GM23338 (cell line): Measurements from ENCODE around the gene TOM1L1. TPM values are rescaled to one million over a fixed set of nuclear protein-coding genes. Genes with fewer than 3 reads are reported as not detected.

ENCODE experiments used
- ATAC-seq: fragments of 200-7000 bp; cut with Tn5 transposase; 3 replicates; pipeline ENCODE4 v1.9.1; 2020
- DNase-seq: peaks from one replicate; pipeline ENCODE4 v3.0.0-alpha.2; 2015; ENCODE audit warnings: low spot score
- H2AFZ ChIP-seq: fragments of 200-600 bp; sonication (generic); 2 replicates; pipeline ENCODE4 v1.8.0; 2016; ENCODE audit warnings: antibody characterized with exemption, mild to moderate bottlenecking, moderate library complexity
- H3F3A ChIP-seq: fragments of 200-600 bp; sonication (generic); replicated peaks from 2 replicates; pipeline ENCODE4 v1.8.0; 2017; ENCODE audit warnings: antibody characterized with exemption, mixed run types, low read depth
- H3K27ac ChIP-seq: fragments of 200-600 bp; sonication (generic); 2 replicates; pipeline ENCODE4 v1.6.1; 2016; ENCODE audit warnings: low read depth
- H3K27me3 ChIP-seq: fragments of 200-600 bp; sonication (generic); 2 replicates; pipeline ENCODE4 v1.8.0; 2016; ENCODE audit warnings: mild to moderate bottlenecking, mixed run types, moderate library complexity; ENCODE audit not compliant: insufficient read depth
- H3K36me3 ChIP-seq: fragments of 200-600 bp; sonication (generic); 2 replicates; pipeline ENCODE4 v1.8.0; 2016; ENCODE audit warnings: mild to moderate bottlenecking; ENCODE audit not compliant: insufficient read depth
- H3K4me1 ChIP-seq: fragments of 200-600 bp; sonication (generic); 2 replicates; pipeline ENCODE4 v1.8.0; 2016; ENCODE audit warnings: mild to moderate bottlenecking, moderate library complexity; ENCODE audit not compliant: insufficient read depth
- H3K4me2 ChIP-seq: fragments of 200-600 bp; sonication (generic); 2 replicates; pipeline ENCODE4 v1.7.1; 2017; ENCODE audit warnings: mixed run types
- H3K4me3 ChIP-seq: fragments of 200-600 bp; sonication (generic); 2 replicates; pipeline ENCODE4 v1.6.1; 2016; ENCODE audit warnings: mixed run types
- H3K79me2 ChIP-seq: fragments of 200-600 bp; sonication (generic); replicated peaks from 2 replicates; pipeline ENCODE4 v1.8.0; 2017; ENCODE audit warnings: mild to moderate bottlenecking; ENCODE audit not compliant: insufficient read depth
- H3K9me2 ChIP-seq: fragments of 200-600 bp; sonication (generic); 2 replicates; pipeline ENCODE4 v1.8.0; 2017; ENCODE audit not compliant: insufficient read depth
- H4K20me1 ChIP-seq: fragments of 200-600 bp; sonication (generic); replicated peaks from 2 replicates; pipeline ENCODE4 v1.8.0; 2017; ENCODE audit warnings: mild to moderate bottlenecking; ENCODE audit not compliant: insufficient read depth
- H3K27ac Mint-ChIP-seq: 2 replicates; pipeline ENCODE4 v1.8.0; 2020; ENCODE audit warnings: inconsistent platforms, mild to moderate bottlenecking, moderate library complexity, mixed read lengths
- H3K27me3 Mint-ChIP-seq: 3 replicates; pipeline ENCODE4 v1.8.0; 2022; ENCODE audit warnings: low read depth, mild to moderate bottlenecking, moderate library complexity, mixed read lengths, inconsistent platforms; ENCODE audit not compliant: insufficient read depth, poor library complexity
- H3K36me3 Mint-ChIP-seq: 3 replicates; pipeline ENCODE4 v1.8.0; 2021; ENCODE audit warnings: low read depth, mild to moderate bottlenecking, inconsistent platforms, moderate library complexity, mixed read lengths
- H3K4me1 Mint-ChIP-seq: 3 replicates; pipeline ENCODE4 v1.8.0; 2020; ENCODE audit warnings: mild to moderate bottlenecking, inconsistent platforms, mixed read lengths
- H3K4me3 Mint-ChIP-seq: 3 replicates; pipeline ENCODE4 v1.8.0; 2021; ENCODE audit warnings: moderate library complexity, mild to moderate bottlenecking, inconsistent platforms, mixed read lengths
- H3K9me3 Mint-ChIP-seq: 3 replicates; pipeline ENCODE4 v1.8.0; 2020; ENCODE audit warnings: moderate library complexity, mild to moderate bottlenecking, inconsistent platforms, mixed read lengths
- CREB1 ChIP-seq: fragments of 250-450 bp; sonication (Bioruptor Pico); IDR thresholded peaks from 2 replicates; pipeline ENCODE4 v1.5.0; 2020; ENCODE audit warnings: low read depth, mild to moderate bottlenecking, moderate library complexity
- EZH2 ChIP-seq: fragments of 200-600 bp; sonication (generic); IDR thresholded peaks from one replicate; pipeline ENCODE4 v1.8.0; 2017; ENCODE audit warnings: antibody characterized with exemption, mild to moderate bottlenecking, low read depth; ENCODE audit not compliant: unreplicated experiment
- EZH2phosphoT487 ChIP-seq: fragments of 200-600 bp; sonication (generic); IDR thresholded peaks from one replicate; pipeline ENCODE4 v1.8.1; 2018; ENCODE audit warnings: antibody characterized with exemption; ENCODE audit not compliant: unreplicated experiment
- JUNB ChIP-seq: IDR thresholded peaks from one replicate; pipeline ENCODE4 v1.6.1; 2016; ENCODE audit warnings: antibody characterized with exemption; ENCODE audit not compliant: unreplicated experiment
- NANOG ChIP-seq: IDR thresholded peaks from 2 replicates; pipeline ENCODE4 v1.6.1; 2016; ENCODE audit warnings: antibody characterized with exemption, borderline replicate concordance
- POLR2AphosphoS5 ChIP-seq: IDR thresholded peaks from 2 replicates; pipeline ENCODE4 v1.6.1; 2016; ENCODE audit warnings: antibody characterized with exemption, low read depth
- STAT1 ChIP-seq: IDR thresholded peaks from one replicate; pipeline ENCODE4 v1.6.1; 2016; ENCODE audit warnings: antibody characterized with exemption; ENCODE audit not compliant: unreplicated experiment
- ZNF114 ChIP-seq: fragments of 250-450 bp; sonication (Bioruptor Pico); IDR thresholded peaks from 2 replicates; pipeline ENCODE4 v1.5.0; 2020; ENCODE audit warnings: mild to moderate bottlenecking, moderate library complexity
- ZNF331 ChIP-seq: fragments of 250-450 bp; sonication (Bioruptor Pico); IDR thresholded peaks from 2 replicates; pipeline ENCODE4 v1.5.0; 2020; ENCODE audit warnings: low read depth, mild to moderate bottlenecking, moderate library complexity
- ZNF462 ChIP-seq: fragments of 250-450 bp; sonication (Bioruptor Pico); IDR thresholded peaks from 2 replicates; pipeline ENCODE4 v1.5.0; 2020; ENCODE audit warnings: mild to moderate bottlenecking, moderate library complexity
- polyA plus RNA-seq: library from polyadenylated mRNA; unstranded; fragments of >200 nt; fragmentation: Nextera tagmentation; extraction: Ambion mirVana; gene quantifications from 2 replicates; pipeline ENCODE4 v1.2.1, GENCODE V29; 2016
- total RNA-seq: library from RNA; depleted of rRNA; stranded (reverse); fragments of >200 nt; shearing (Covaris generic); gene quantifications from 2 replicates; pipeline ENCODE4 v1.2.3, GENCODE V29; 2014
- TF ChIP-seq, protein P1 (sequence below): IDR thresholded peaks from 2 replicates; pipeline ENCODE4 v1.6.1; 2016; ENCODE audit warnings: antibody characterized with exemption
- TF ChIP-seq, protein P2 (sequence below): IDR thresholded peaks from one replicate; pipeline ENCODE4 v1.6.1; 2018; ENCODE audit warnings: antibody characterized with exemption; ENCODE audit not compliant: unreplicated experiment
- TF ChIP-seq, protein P3 (sequence below), 2 experiments: fragments of 200-600 bp in 1 of 2; sonication (generic) in 1 of 2; conservative IDR thresholded peaks; 2 replicates each; pipeline versions ENCODE4 v1.5.1 to v1.6.1; 2016 to 2017; ENCODE audit warnings: antibody characterized with exemption in 2 of 2, low read depth in 2 of 2, mild to moderate bottlenecking in 2 of 2, moderate library complexity in 1 of 2

Gene TOM1L1
- total and polyA plus RNA-seq, 2 experiments from 2014 or later: 46.8 to 58.0 TPM

GRCh38 chr17:54972406-54973138 lies 71.9 kb downstream of the TOM1L1 start:
- H3K4me3 Mint-ChIP-seq: no peak overlapping the region
- Histone ChIP-seq H3K4me3 (no peak overlapping the region), H3K79me2 (peaks cover 91% of the 10 kb centered on the region), H3K27ac (no peak overlapping the region), H4K20me1 (no peaks in the 10 kb centered on the region), H3K36me3 (no peaks in the 10 kb centered on the region), H3F3A (no peaks in the 10 kb centered on the region), H3K9me2 (no peaks in the 10 kb centered on the region), H3K4me2 (no peak overlapping the region), H2AFZ (no peak overlapping the region), H3K27me3 (no peaks in the 10 kb centered on the region), H3K4me1 (peaks cover 6% of the 10 kb centered on the region; the same call in 1 of the 2 replicates)
- peaks cover 3% of the 10 kb centered on the region; the same call in 1 of the 3 replicates for H3K9me3 Mint-ChIP-seq
- TF ChIP-seq, protein P1, sequence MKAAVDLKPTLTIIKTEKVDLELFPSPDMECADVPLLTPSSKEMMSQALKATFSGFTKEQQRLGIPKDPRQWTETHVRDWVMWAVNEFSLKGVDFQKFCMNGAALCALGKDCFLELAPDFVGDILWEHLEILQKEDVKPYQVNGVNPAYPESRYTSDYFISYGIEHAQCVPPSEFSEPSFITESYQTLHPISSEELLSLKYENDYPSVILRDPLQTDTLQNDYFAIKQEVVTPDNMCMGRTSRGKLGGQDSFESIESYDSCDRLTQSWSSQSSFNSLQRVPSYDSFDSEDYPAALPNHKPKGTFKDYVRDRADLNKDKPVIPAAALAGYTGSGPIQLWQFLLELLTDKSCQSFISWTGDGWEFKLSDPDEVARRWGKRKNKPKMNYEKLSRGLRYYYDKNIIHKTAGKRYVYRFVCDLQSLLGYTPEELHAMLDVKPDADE: no peak
- TF ChIP-seq ZNF462 (CRISPR knock-in tag): no peak
- no peak for TF ChIP-seq ZNF331 (CRISPR knock-in tag)
- TF ChIP-seq EZH2phosphoT487: no peak
- TF ChIP-seq STAT1: no peak
- TF ChIP-seq, protein P2, sequence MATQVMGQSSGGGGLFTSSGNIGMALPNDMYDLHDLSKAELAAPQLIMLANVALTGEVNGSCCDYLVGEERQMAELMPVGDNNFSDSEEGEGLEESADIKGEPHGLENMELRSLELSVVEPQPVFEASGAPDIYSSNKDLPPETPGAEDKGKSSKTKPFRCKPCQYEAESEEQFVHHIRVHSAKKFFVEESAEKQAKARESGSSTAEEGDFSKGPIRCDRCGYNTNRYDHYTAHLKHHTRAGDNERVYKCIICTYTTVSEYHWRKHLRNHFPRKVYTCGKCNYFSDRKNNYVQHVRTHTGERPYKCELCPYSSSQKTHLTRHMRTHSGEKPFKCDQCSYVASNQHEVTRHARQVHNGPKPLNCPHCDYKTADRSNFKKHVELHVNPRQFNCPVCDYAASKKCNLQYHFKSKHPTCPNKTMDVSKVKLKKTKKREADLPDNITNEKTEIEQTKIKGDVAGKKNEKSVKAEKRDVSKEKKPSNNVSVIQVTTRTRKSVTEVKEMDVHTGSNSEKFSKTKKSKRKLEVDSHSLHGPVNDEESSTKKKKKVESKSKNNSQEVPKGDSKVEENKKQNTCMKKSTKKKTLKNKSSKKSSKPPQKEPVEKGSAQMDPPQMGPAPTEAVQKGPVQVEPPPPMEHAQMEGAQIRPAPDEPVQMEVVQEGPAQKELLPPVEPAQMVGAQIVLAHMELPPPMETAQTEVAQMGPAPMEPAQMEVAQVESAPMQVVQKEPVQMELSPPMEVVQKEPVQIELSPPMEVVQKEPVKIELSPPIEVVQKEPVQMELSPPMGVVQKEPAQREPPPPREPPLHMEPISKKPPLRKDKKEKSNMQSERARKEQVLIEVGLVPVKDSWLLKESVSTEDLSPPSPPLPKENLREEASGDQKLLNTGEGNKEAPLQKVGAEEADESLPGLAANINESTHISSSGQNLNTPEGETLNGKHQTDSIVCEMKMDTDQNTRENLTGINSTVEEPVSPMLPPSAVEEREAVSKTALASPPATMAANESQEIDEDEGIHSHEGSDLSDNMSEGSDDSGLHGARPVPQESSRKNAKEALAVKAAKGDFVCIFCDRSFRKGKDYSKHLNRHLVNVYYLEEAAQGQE: no peak
- no peak for TF ChIP-seq POLR2AphosphoS5
- TF ChIP-seq EZH2: no peak
- TF ChIP-seq JUNB: no peak
- TF ChIP-seq NANOG: no peak
- no peak for TF ChIP-seq CREB1 (CRISPR knock-in tag)
- TF ChIP-seq ZNF114 (CRISPR knock-in tag): no peak
- TF ChIP-seq, protein P3, sequence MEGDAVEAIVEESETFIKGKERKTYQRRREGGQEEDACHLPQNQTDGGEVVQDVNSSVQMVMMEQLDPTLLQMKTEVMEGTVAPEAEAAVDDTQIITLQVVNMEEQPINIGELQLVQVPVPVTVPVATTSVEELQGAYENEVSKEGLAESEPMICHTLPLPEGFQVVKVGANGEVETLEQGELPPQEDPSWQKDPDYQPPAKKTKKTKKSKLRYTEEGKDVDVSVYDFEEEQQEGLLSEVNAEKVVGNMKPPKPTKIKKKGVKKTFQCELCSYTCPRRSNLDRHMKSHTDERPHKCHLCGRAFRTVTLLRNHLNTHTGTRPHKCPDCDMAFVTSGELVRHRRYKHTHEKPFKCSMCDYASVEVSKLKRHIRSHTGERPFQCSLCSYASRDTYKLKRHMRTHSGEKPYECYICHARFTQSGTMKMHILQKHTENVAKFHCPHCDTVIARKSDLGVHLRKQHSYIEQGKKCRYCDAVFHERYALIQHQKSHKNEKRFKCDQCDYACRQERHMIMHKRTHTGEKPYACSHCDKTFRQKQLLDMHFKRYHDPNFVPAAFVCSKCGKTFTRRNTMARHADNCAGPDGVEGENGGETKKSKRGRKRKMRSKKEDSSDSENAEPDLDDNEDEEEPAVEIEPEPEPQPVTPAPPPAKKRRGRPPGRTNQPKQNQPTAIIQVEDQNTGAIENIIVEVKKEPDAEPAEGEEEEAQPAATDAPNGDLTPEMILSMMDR (conservative IDR thresholded peaks at IDR 0.05; ENCODE audit: low read depth in 2 of 2): no peak
- H3K27ac Mint-ChIP-seq: no peak overlapping the region; the same call in 1 of the 2 replicates
- ATAC-seq (no peak), DNase-seq (no peak)
- no peaks in the 10 kb centered on the region for H3K27me3 Mint-ChIP-seq
- H3K4me1 Mint-ChIP-seq: no peaks in the 10 kb centered on the region; the same call in 2 of the 3 replicates
- peaks cover 14% of the 10 kb centered on the region for H3K36me3 Mint-ChIP-seq
